IPS DF 4.7 (cell line): Measurements from ENCODE around the gene CCR7.

ENCODE experiments used
- DNase-seq: peaks from one replicate; pipeline ENCODE4 v3.0.0-alpha.2; 2013; ENCODE audit warnings: low spot score; ENCODE audit errors: extremely low read depth

Gene CCR7

DNA sequence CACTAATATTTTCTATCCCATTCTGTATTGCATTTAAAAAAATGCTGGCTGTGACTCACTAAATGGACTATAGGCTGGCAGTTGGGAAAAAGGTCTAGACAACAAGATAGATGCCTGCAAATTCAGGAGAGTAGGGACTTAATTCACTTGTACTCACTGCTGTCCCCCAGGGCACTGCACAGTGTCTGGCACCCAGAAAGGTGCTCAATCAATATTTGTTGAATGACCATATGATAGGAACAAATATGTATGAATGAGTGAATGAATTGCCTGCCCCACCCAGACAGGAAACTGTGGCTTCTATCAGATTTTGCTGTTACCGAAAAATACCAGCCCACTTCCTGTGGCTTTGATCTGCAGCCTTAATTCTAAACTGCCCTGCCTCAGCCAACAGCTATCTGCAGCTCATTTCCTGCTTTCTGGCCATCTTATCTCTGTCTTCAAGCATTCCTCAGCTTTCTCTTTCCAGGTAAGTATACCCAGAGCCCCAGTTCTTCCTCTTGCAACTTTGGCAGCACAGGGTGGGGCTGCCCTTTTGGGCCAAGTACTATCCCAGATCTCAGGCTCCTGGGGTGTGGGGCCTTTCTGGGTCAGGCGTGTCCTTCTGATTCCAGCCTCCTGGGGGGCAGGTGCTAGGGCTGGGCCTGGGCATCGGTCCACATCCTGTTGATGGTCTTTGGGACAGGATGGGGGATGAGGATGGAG, 48.5 kb downstream of the CCR7 start:
- DNase-seq: no peak

DNA sequence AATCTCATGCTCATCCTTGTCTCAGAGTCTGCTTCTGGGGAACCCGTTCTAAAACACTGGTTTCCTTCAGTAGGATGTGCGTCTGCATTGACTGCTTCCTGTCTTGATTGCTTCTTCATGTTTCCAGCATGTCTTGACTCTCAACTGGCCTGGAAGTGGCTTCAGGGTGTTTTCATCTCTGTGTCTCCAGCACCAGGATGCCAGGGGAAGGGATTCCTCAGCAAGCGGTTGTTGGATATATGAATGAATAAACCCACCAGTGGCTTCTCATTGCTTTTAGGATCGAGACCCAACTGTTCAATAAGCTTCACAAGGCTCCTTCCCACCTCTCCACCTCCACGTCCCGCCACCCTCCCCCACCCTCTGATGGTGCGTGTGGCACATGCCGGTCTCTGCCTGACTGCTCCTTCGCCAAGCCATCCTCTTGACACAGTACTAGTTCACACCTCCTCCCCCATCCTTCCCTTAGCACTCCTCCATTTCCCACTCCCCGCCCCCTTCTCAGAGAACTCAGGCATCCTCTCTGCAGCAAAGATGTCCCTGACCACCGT, 49.7 kb downstream of the CCR7 start:
- no peak for DNase-seq

DNA sequence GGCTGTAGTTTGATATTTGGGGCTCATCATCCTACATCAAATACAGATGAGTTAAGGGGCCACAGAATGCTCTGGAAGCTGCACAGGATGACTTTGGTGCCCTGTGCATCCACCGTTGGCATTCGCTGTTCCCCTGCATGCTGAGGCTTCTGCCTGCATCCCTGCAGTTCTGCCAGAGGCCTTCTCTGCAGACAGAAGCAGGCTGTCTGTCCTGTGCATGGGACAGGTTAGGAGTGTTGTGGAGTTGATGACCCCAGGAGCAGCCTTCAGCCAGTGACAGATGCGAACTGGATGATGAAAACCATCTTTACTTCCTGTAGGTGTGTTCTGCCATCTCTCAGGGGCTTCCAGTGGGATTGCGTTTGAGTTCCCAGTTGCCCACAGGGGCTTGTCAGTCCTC, 50.3 kb downstream of the CCR7 start:
- no peak for DNase-seq

DNA sequence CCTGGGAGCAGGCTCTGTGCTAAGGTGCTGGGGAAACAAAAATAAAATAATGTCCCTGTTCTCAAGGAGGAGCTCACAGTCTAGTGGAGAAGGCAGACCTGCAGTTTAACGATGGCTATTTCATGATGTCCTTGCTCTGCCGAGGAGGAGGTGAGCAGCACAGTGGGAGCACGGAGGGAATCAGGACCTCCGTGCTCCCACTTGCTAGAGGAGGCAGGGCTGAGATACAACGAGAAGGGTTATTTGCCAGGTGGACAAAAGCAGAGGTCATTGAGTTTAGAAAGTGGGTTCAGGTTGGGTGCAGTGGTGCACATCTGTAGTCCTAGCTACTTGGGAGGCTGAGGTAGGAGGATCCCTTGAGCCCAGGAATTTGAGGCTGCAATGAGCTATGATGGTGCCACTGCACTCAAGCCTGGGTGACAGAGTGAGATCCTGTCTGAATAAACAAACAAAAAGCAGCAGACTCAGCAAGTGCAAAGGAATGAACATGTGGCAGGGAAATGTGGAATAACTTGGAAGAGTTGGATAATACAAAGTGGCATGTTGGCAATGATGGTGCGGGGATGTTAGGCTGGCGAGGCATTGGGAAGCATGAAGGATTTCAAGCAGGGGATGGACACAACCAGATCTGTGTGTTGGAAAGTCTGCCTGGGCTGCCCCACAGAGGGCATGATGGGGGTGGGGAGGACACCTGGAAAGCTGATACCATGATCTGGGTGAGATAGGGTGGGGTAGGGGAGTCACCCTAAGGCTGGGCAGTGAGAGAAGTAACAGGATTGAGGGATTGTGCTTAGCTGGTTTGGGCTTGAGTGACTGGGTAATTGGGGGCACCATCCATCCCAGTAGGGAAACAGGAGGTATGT, 51.0 kb downstream of the CCR7 start:
- no peak for DNase-seq

DNA sequence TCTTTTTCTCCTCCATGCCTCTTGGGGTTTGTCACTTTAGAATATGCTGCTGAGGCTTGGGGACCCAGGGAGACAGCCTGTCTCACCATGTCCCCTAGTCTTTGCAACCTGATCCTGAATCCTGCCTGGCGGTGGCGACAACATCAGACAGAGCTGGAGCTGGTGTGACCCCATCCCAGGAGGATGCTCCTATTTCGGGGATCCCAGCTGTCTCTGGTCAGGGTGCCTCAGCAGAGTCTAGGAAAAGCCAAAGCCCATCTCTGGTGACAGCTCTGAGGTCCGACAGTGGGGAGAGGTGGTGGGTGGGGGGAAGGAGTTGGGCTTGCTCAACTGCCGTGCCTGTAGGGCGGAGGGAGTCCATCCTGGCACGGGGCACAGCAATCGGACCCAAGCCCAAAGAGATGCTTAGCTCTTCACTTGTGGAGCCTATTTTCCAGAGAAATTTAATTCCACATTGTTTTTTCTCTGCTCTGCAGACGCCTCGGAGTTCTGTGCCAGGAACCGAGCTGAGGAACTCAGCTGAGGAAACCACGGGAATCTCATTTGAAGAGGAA, 53.5 kb downstream of the CCR7 start:
- DNase-seq: no peak

DNA sequence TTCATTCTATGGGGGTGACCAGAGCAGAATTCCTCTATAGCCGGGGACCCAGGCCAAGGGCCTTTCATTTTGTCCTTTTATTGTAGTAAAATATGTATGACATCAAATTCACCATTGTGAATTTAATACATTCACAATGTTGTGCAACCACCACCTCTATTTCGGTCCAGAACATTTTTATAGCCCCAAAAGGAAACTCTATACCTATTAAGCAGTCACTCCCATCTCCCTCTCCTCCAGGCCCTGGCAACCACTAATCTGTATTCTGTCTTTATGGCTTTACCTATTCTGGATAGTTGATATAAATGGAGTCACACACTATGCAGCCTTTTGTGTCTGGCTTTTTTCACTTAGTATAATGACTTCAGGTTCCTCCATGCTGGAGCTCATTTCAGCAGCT, 54.1 kb downstream of the CCR7 start:
- no peak for DNase-seq

DNA sequence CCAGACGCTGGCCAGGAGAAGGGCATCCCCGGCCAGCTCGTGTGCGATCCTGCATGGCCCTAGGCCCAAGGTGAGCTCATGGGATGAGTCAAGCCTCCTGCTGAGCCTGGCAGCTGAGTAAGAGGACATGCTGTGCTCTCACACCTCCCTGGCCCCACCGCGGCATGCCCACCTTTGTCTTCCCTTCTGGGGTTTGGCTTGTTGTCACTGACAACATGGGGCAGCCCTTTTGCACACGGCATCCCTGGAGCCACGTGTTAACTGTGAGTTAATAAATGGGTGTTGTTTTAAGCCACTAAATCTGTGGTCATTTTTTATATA, 55.0 kb downstream of the CCR7 start:
- DNase-seq: no peak

DNA sequence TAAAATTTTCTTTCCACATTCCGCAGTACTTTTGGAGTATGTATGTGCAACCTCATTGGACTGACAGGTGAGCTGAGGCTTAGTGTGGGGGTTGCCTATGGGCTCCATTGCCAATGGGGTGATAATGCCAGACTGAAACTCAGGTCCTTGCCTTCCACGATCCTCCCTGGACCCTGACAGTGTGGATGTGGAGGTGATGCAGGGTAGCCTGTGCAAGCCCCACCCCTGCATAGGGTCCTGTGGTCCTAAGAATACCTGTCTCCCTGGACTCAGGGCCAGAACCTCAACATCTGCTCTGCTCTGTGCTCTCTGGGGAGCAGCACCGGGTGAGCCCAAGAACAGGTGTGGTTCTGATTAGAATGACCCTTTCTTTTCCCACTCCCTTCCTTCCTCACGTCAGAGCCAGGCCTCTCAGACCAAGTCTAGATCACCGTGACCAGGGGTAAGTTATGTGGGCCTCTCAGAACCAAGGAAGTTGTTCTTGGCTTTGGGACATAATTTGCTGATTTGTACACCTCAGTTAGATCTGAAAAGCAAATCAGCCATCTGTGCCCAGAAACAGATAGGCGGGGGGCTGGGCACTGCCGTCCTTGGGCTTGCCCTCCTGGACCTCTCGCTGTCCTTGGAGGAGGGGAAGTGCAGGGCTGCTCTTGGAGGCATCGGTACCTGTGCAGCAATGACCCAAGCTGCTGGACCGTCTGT, 55.5 kb downstream of the CCR7 start:
- DNase-seq: no peak

DNA sequence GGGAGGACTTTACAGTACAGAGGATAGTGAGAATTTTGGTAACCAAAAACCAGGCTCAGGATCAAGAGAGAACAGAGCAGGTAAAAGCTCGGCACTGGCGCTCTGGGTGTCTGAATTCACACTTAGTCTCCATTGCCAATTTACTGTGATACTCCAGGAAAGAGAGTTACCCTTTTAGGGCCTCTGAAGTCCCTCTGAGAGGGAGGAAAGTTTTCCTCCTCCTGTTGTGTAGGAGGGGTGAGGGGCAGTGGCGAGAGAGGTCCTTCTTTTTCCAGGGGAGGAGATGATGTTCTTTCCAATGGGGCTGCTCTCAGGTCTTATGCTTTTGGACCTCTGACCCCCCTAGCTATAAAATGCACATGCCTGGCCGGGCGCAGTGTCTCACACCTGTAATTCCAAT, 58.5 kb downstream of the CCR7 start:
- no peak for DNase-seq
